A673 (cell line): ENCODE measurements around the gene CD6. TPM values are rescaled to one million over a fixed set of nuclear protein-coding genes. Genes with fewer than 3 reads are reported as not detected.
A peak's percentile ranks its signal among the peaks of the same experiment; 100 is the strongest.

ENCODE experiments used
- BruUV-seq: library from RNA; stranded (reverse); fragments of 400-500 nt; replicated peaks from 2 replicates; lab custom pipeline; 2021; lab: Mats Ljungman, UMichigan
- CTCF ChIA-PET: fragments of 300-600 bp; sonication (Branson Sonifier 250); formaldehyde crosslinking; loops from one replicate; lab custom pipeline; 2022; ENCODE audit warnings: antibody characterized with exemption; lab: Charles Lee
- POLR2A ChIA-PET: fragments of 300-600 bp; sonication (Branson Sonifier 250); formaldehyde crosslinking; loops from one replicate; lab custom pipeline; 2022; ENCODE audit warnings: antibody characterized with exemption; ENCODE audit not compliant: low non-redundant PET; lab: Charles Lee
- DNase-seq: peaks from one replicate; pipeline ENCODE4 v3.0.0-alpha.2; 2015; ENCODE audit warnings: low spot score
- H3K27ac ChIP-seq: fragments of 200-600 bp; sonication (generic); 2 replicates; pipeline ENCODE4 v1.5.1; 2016; ENCODE audit warnings: mixed run types, low read depth, mild to moderate bottlenecking, mixed read lengths, antibody characterized with exemption, low read length; ENCODE audit not compliant: poor library complexity, severe bottlenecking
- H3K27me3 ChIP-seq: fragments of 200-600 bp; sonication (generic); replicated peaks from 2 replicates; pipeline ENCODE4 v1.6.1; 2017; ENCODE audit warnings: mixed run types, low read depth, mild to moderate bottlenecking, mixed read lengths, antibody characterized with exemption, low read length; ENCODE audit not compliant: insufficient read depth, poor library complexity
- H3K36me3 ChIP-seq: fragments of 200-600 bp; sonication (generic); 2 replicates; pipeline ENCODE4 v1.6.1; 2016; ENCODE audit warnings: mixed run types, mild to moderate bottlenecking, mixed read lengths, antibody characterized with exemption, low read length; ENCODE audit not compliant: insufficient read depth, poor library complexity, severe bottlenecking
- H3K4me1 ChIP-seq: fragments of 200-600 bp; sonication (generic); 2 replicates; pipeline ENCODE4 v1.6.1; 2017; ENCODE audit warnings: mixed run types, mild to moderate bottlenecking, mixed read lengths, antibody characterized with exemption, low read length; ENCODE audit not compliant: insufficient read depth, poor library complexity, severe bottlenecking
- H3K4me3 ChIP-seq: fragments of 200-600 bp; sonication (generic); 2 replicates; pipeline ENCODE4 v1.5.1; 2016; ENCODE audit warnings: low read depth, mixed run types, mild to moderate bottlenecking, mixed read lengths, low read length; ENCODE audit not compliant: poor library complexity, severe bottlenecking
- H3K9me3 ChIP-seq: fragments of 200-600 bp; sonication (generic); 2 replicates; pipeline ENCODE4 v1.6.1; 2016; ENCODE audit warnings: mixed run types, low read depth, mild to moderate bottlenecking, mixed read lengths, antibody characterized with exemption, low read length; ENCODE audit not compliant: poor library complexity, severe bottlenecking
- CTCF ChIP-seq: fragments of 300-800, 200-600 bp; sonication (generic); conservative IDR thresholded peaks from 2 replicates; pipeline ENCODE4 v1.5.1; 2017; ENCODE audit warnings: low read depth, mild to moderate bottlenecking, antibody characterized with exemption, low read length, moderate library complexity, mixed read lengths
- EZH2 ChIP-seq: fragments of 200-600 bp; sonication (generic); IDR thresholded peaks from 2 replicates; pipeline ENCODE4 v1.6.1; 2017; ENCODE audit warnings: borderline replicate concordance, low read depth, mild to moderate bottlenecking, mixed read lengths, antibody characterized with exemption, low read length; ENCODE audit not compliant: poor library complexity, severe bottlenecking
- intact Hi-C: fragments of 100-400 bp; cut with micrococcal nuclease; formaldehyde crosslinking; loops from one replicate; pipeline ENCODE4 v1.10.0; 2022; ENCODE audit not compliant: unreplicated experiment
- total RNA-seq: library from RNA; stranded (reverse); gene quantifications from 2 replicates; pipeline ENCODE4 v1.2.3, GENCODE V29; 2021

Gene CD6
- total RNA-seq, 1 experiment from 2014 or later, result not detected

GRCh38 chr11:61000426-61000825, 28.9 kb downstream of the CD6 start:
- CTCF ChIA-PET, result no interaction called here
- H3K27ac ChIP-seq, result no peak overlapping the region
- H3K4me1 ChIP-seq, result peaks cover 19% of the 10 kb centered on the region
- H3K27me3 ChIP-seq, result no peaks in the 10 kb centered on the region
- DNase-seq, result no peak
- no peak for TF ChIP-seq EZH2
- H3K4me3 ChIP-seq, result no peak overlapping the region
- POLR2A ChIA-PET, result no interaction called here
- H3K9me3 ChIP-seq, result no peaks in the 10 kb centered on the region
- intact Hi-C loops, result no loop called here
- no peaks in the 10 kb centered on the region for H3K36me3 ChIP-seq
- BruUV-seq, result no TSS peak

GRCh38 chr11:61001931-61002330, 30.5 kb downstream of the CD6 start:
- H3K4me1 ChIP-seq, result peaks cover 20% of the 10 kb centered on the region
- no peak for TF ChIP-seq CTCF
- TF ChIP-seq EZH2, result no peak
- BruUV-seq, result no TSS peak
- POLR2A ChIA-PET, result no interaction called here
- intact Hi-C loops, result no loop called here
- H3K4me3 ChIP-seq, result no peak overlapping the region
- DNase-seq, result no peak
- no peaks in the 10 kb centered on the region for H3K36me3 ChIP-seq
- H3K9me3 ChIP-seq, result no peaks in the 10 kb centered on the region
- no peak overlapping the region for H3K27ac ChIP-seq
- H3K27me3 ChIP-seq, result peaks cover under 1% of the 10 kb centered on the region
- CTCF ChIA-PET, result no interaction called here

- Histone ChIP-seq H3K9me3 (no peaks in the 10 kb centered on the region), H3K27ac (no peak overlapping the region), H3K4me3 (no peak overlapping the region), H3K27me3 (peaks cover 5% of the 10 kb centered on the region), H3K36me3 (no peaks in the 10 kb centered on the region), H3K4me1 (peaks cover 20% of the 10 kb centered on the region)
- TF ChIP-seq CTCF (no peak), EZH2 (no peak)
- POLR2A ChIA-PET, result no interaction called here
- intact Hi-C loops, result no loop called here
- DNase-seq, result no peak
- CTCF ChIA-PET, result no interaction called here
- no TSS peak for BruUV-seq
These were observed 31.1 kb downstream of the CD6 start for GRCh38 chr11:61002598-61002997.

GRCh38 chr11:61004180-61004611, 32.7 kb downstream of the CD6 start:
- Histone ChIP-seq H3K27ac (peak overlapping the region; percentile 55), H3K9me3 (no peaks in the 10 kb centered on the region), H3K4me3 (no peak overlapping the region), H3K4me1 (peaks cover 28% of the 10 kb centered on the region), H3K36me3 (no peaks in the 10 kb centered on the region), H3K27me3 (peaks cover 5% of the 10 kb centered on the region)
- POLR2A ChIA-PET, result no interaction called here
- intact Hi-C loops, result no loop called here
- DNase-seq, result peak; percentile 84
- no peak for TF ChIP-seq EZH2
- TF ChIP-seq CTCF, result no peak
- no TSS peak for BruUV-seq
- CTCF ChIA-PET, result no interaction called here
